Fibroblast of mammary gland (primary cell): ENCODE measurements around the gene GUCY2F.

Source experiments
- DNase-seq: peaks from one replicate; pipeline ENCODE4 v3.0.0-alpha.2; 2010; ENCODE audit warnings: low read depth
- H3K4me3 ChIP-seq: 2 replicates; pipeline ENCODE4 v1.5.1; 2011; ENCODE audit warnings: low read depth, mild to moderate bottlenecking, low read length, moderate library complexity; ENCODE audit not compliant: control insufficient read depth
- CTCF ChIP-seq: conservative IDR thresholded peaks from 2 replicates; pipeline ENCODE4 v1.5.1; 2011; ENCODE audit warnings: low read depth, low read length, inconsistent platforms; ENCODE audit not compliant: control insufficient read depth, insufficient read depth

The GUCY2F gene

GRCh38 chrX:109481986-109482385 is at the start of gene GUCY2F:
TSS of gene GUCY2F (minus strand) at chrX:109482086. CDS start at chrX:109475936, 6,150 bp downstream.
- TF ChIP-seq CTCF: no peak
- no peak for DNase-seq
- H3K4me3 ChIP-seq: no peak within 1 kb of the TSS

- H3K4me3 ChIP-seq: no peak overlapping the region
- TF ChIP-seq CTCF: no peak
- DNase-seq: no peak
These were observed 37.1 kb upstream of the GUCY2F start for GRCh38 chrX:109519001-109519400.

- no peak overlapping the region for H3K4me3 ChIP-seq
- DNase-seq: no peak
- no peak for TF ChIP-seq CTCF
These were observed 29.2 kb upstream of the GUCY2F start for GRCh38 chrX:109511113-109511512.

DNA sequence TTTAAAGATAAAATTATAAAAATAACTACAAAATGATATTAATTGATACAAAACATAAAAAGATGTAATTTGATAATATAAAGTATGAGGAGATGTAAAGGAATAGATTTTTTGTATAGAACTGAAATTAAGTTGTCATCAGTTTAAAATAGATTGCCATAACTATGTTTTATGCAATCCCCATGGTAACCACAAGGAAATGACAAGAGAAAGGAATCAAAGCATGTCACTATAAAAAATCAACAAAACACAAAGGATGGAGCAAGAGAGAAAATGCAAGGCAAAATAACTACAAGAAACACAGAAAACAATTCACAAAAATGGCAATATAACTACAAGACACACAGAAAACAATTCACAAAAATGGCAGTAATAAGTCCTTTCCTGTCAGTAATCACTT is 27.0 kb upstream of the GUCY2F start:
- no peak for DNase-seq

GRCh38 chrX:109501176-109501575 is 19.3 kb upstream of the GUCY2F start:
- DNase-seq: no peak
- no peak for TF ChIP-seq CTCF
- H3K4me3 ChIP-seq: no peak overlapping the region

More for the DNA sequence above, 27.0 kb upstream of the GUCY2F start:
- TF ChIP-seq CTCF: no peak
- H3K4me3 ChIP-seq: no peak overlapping the region

GRCh38 chrX:109498434-109498833 is 16.5 kb upstream of the GUCY2F start:
- no peak for TF ChIP-seq CTCF

DNA sequence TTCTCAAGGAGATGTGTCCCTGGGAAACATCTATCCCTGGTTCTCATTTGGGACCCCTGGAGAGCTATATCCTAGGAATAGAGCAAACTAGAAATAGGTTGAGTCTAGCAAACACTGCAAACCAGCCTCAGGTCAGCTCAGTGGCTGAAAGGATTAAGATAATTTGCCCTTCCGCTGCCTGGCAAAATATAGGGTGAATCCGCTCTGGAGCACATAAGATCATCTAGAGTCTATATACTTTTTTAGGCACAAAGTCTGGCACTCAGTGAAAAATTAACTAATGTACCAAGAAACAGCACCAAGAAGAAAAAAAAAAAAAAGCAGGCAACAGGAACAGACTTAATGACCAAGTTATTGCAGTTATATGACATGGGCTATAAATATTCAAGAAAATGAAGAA is 7.3 kb upstream of the GUCY2F start:
- TF ChIP-seq CTCF: no peak
- no peak for DNase-seq
- no peak overlapping the region for H3K4me3 ChIP-seq

More at GRCh38 chrX:109498434-109498833, 16.5 kb upstream of the GUCY2F start:
- DNase-seq: no peak
- no peak overlapping the region for H3K4me3 ChIP-seq
